Bronchial epithelial cell (primary cell): ENCODE results near the gene PPFIA3. TPM values are rescaled to one million over a fixed set of nuclear protein-coding genes. Genes with fewer than 3 reads are reported as not detected.

ENCODE experiments used
- DNase-seq: peaks from one replicate; pipeline ENCODE4 v3.0.0-alpha.2; 2010; ENCODE audit warnings: low read depth
- FAIRE-seq: peaks from 2 replicates; lab custom pipeline; 2011; peaks lifted over from hg19 to GRCh38; lab: Jason Lieb, UNC
- H3K27me3 ChIP-seq: 2 replicates; pipeline ENCODE4 v1.5.1; 2011; ENCODE audit warnings: low read length; ENCODE audit not compliant: control insufficient read depth, insufficient read depth
- H3K36me3 ChIP-seq: 2 replicates; pipeline ENCODE4 v1.5.1; 2011; ENCODE audit warnings: low read length; ENCODE audit not compliant: control insufficient read depth, insufficient read depth
- H3K4me3 ChIP-seq: 2 replicates; pipeline ENCODE4 v1.5.1; 2011; ENCODE audit warnings: mild to moderate bottlenecking, low read depth, low read length, control low read depth
- CTCF ChIP-seq: IDR thresholded peaks from 2 replicates; pipeline ENCODE4 v1.5.1; 2011; ENCODE audit warnings: mild to moderate bottlenecking, moderate library complexity, low read length, control low read depth, inconsistent platforms; ENCODE audit not compliant: insufficient read depth, severe bottlenecking
- total RNA-seq: library from RNA; depleted of rRNA; stranded (reverse); fragments of >200 nt; gene quantifications from 2 replicates; pipeline ENCODE4 v1.2.1, GENCODE V29; 2014

The PPFIA3 gene
- total RNA-seq, 1 donor from 2014 or later, result 1.3 TPM

- TF ChIP-seq CTCF, result no peak
- FAIRE-seq, result no peak
These were observed 33.0 kb upstream of the PPFIA3 start for GRCh38 chr19:49086296-49086695.

GRCh38 chr19:49091391-49092038 is 27.8 kb upstream of the PPFIA3 start:
- FAIRE-seq (peak; percentile 28), DNase-seq (no peak)
- Histone ChIP-seq H3K27me3 (no peaks in the 10 kb centered on the region), H3K36me3 (peaks cover 29% of the 10 kb centered on the region), H3K4me3 (no peak overlapping the region)
- no peak for TF ChIP-seq CTCF

More at GRCh38 chr19:49086296-49086695, 33.0 kb upstream of the PPFIA3 start:
- peaks cover 14% of the 10 kb centered on the region for H3K36me3 ChIP-seq
- H3K4me3 ChIP-seq, result peak overlapping the region; percentile 79
- H3K27me3 ChIP-seq, result no peaks in the 10 kb centered on the region
- DNase-seq, result no peak

- TF ChIP-seq CTCF, result no peak
- DNase-seq, result no peak
- FAIRE-seq, result no peak
- H3K36me3 ChIP-seq, result peaks cover 29% of the 10 kb centered on the region
- no peaks in the 10 kb centered on the region for H3K27me3 ChIP-seq
- H3K4me3 ChIP-seq, result no peak overlapping the region
These were observed 26.7 kb upstream of the PPFIA3 start for GRCh38 chr19:49092686-49093085.

- no peaks in the 10 kb centered on the region for H3K27me3 ChIP-seq
- FAIRE-seq (no peak), DNase-seq (no peak)
- no peak overlapping the region for H3K4me3 ChIP-seq
- H3K36me3 ChIP-seq, result peaks cover 41% of the 10 kb centered on the region
- TF ChIP-seq CTCF, result no peak
These were observed 24.6 kb upstream of the PPFIA3 start for GRCh38 chr19:49094505-49095482.

- DNase-seq (peak; percentile 79), FAIRE-seq (no peak)
- no peaks in the 10 kb centered on the region for H3K27me3 ChIP-seq
These were observed 21.7 kb upstream of the PPFIA3 start for GRCh38 chr19:49097453-49098288.

More at GRCh38 chr19:49097453-49098288, 21.7 kb upstream of the PPFIA3 start:
- Histone ChIP-seq H3K4me3 (no peak overlapping the region), H3K36me3 (peaks cover 48% of the 10 kb centered on the region)
- peak; percentile 98 for TF ChIP-seq CTCF
